GM23338 (cell line): ENCODE measurements around the gene TNFAIP3. TPM values are rescaled to one million over a fixed set of nuclear protein-coding genes. Genes with fewer than 3 reads are reported as not detected.

Source experiments
- ATAC-seq: fragments of 200-7000 bp; cut with Tn5 transposase; 3 replicates; pipeline ENCODE4 v1.9.1; 2020
- DNase-seq: peaks from one replicate; pipeline ENCODE4 v3.0.0-alpha.2; 2015; ENCODE audit warnings: low spot score
- H2AFZ ChIP-seq: fragments of 200-600 bp; sonication (generic); 2 replicates; pipeline ENCODE4 v1.8.0; 2016; ENCODE audit warnings: antibody characterized with exemption, mild to moderate bottlenecking, moderate library complexity
- H3F3A ChIP-seq: fragments of 200-600 bp; sonication (generic); replicated peaks from 2 replicates; pipeline ENCODE4 v1.8.0; 2017; ENCODE audit warnings: antibody characterized with exemption, mixed run types, low read depth
- H3K27ac ChIP-seq: fragments of 200-600 bp; sonication (generic); 2 replicates; pipeline ENCODE4 v1.6.1; 2016; ENCODE audit warnings: low read depth
- H3K27me3 ChIP-seq: fragments of 200-600 bp; sonication (generic); 2 replicates; pipeline ENCODE4 v1.8.0; 2016; ENCODE audit warnings: mild to moderate bottlenecking, mixed run types, moderate library complexity; ENCODE audit not compliant: insufficient read depth
- H3K36me3 ChIP-seq: fragments of 200-600 bp; sonication (generic); 2 replicates; pipeline ENCODE4 v1.8.0; 2016; ENCODE audit warnings: mild to moderate bottlenecking; ENCODE audit not compliant: insufficient read depth
- H3K4me1 ChIP-seq: fragments of 200-600 bp; sonication (generic); 2 replicates; pipeline ENCODE4 v1.8.0; 2016; ENCODE audit warnings: mild to moderate bottlenecking, moderate library complexity; ENCODE audit not compliant: insufficient read depth
- H3K4me2 ChIP-seq: fragments of 200-600 bp; sonication (generic); 2 replicates; pipeline ENCODE4 v1.7.1; 2017; ENCODE audit warnings: mixed run types
- H3K4me3 ChIP-seq: fragments of 200-600 bp; sonication (generic); 2 replicates; pipeline ENCODE4 v1.6.1; 2016; ENCODE audit warnings: mixed run types
- H3K79me2 ChIP-seq: fragments of 200-600 bp; sonication (generic); replicated peaks from 2 replicates; pipeline ENCODE4 v1.8.0; 2017; ENCODE audit warnings: mild to moderate bottlenecking; ENCODE audit not compliant: insufficient read depth
- H3K9me2 ChIP-seq: fragments of 200-600 bp; sonication (generic); 2 replicates; pipeline ENCODE4 v1.8.0; 2017; ENCODE audit not compliant: insufficient read depth
- H4K20me1 ChIP-seq: fragments of 200-600 bp; sonication (generic); replicated peaks from 2 replicates; pipeline ENCODE4 v1.8.0; 2017; ENCODE audit warnings: mild to moderate bottlenecking; ENCODE audit not compliant: insufficient read depth
- H3K27ac Mint-ChIP-seq: 2 replicates; pipeline ENCODE4 v1.8.0; 2020; ENCODE audit warnings: inconsistent platforms, mild to moderate bottlenecking, moderate library complexity, mixed read lengths
- H3K27me3 Mint-ChIP-seq: 3 replicates; pipeline ENCODE4 v1.8.0; 2022; ENCODE audit warnings: low read depth, mild to moderate bottlenecking, moderate library complexity, mixed read lengths, inconsistent platforms; ENCODE audit not compliant: insufficient read depth, poor library complexity
- H3K36me3 Mint-ChIP-seq: 3 replicates; pipeline ENCODE4 v1.8.0; 2021; ENCODE audit warnings: low read depth, mild to moderate bottlenecking, inconsistent platforms, moderate library complexity, mixed read lengths
- H3K4me1 Mint-ChIP-seq: 3 replicates; pipeline ENCODE4 v1.8.0; 2020; ENCODE audit warnings: mild to moderate bottlenecking, inconsistent platforms, mixed read lengths
- H3K4me3 Mint-ChIP-seq: 3 replicates; pipeline ENCODE4 v1.8.0; 2021; ENCODE audit warnings: moderate library complexity, mild to moderate bottlenecking, inconsistent platforms, mixed read lengths
- H3K9me3 Mint-ChIP-seq: 3 replicates; pipeline ENCODE4 v1.8.0; 2020; ENCODE audit warnings: moderate library complexity, mild to moderate bottlenecking, inconsistent platforms, mixed read lengths
- CREB1 ChIP-seq: fragments of 250-450 bp; sonication (Bioruptor Pico); IDR thresholded peaks from 2 replicates; pipeline ENCODE4 v1.5.0; 2020; ENCODE audit warnings: low read depth, mild to moderate bottlenecking, moderate library complexity
- CTCF ChIP-seq, 2 experiments: fragments of 200-600 bp in 1 of 2; sonication (generic) in 1 of 2; conservative IDR thresholded peaks; 2 replicates each; pipeline versions ENCODE4 v1.5.1 to v1.6.1; 2016 to 2017; ENCODE audit warnings: antibody characterized with exemption in 2 of 2, low read depth in 2 of 2, mild to moderate bottlenecking in 2 of 2, moderate library complexity in 1 of 2
- EZH2 ChIP-seq: fragments of 200-600 bp; sonication (generic); IDR thresholded peaks from one replicate; pipeline ENCODE4 v1.8.0; 2017; ENCODE audit warnings: antibody characterized with exemption, mild to moderate bottlenecking, low read depth; ENCODE audit not compliant: unreplicated experiment
- EZH2phosphoT487 ChIP-seq: fragments of 200-600 bp; sonication (generic); IDR thresholded peaks from one replicate; pipeline ENCODE4 v1.8.1; 2018; ENCODE audit warnings: antibody characterized with exemption; ENCODE audit not compliant: unreplicated experiment
- JUNB ChIP-seq: IDR thresholded peaks from one replicate; pipeline ENCODE4 v1.6.1; 2016; ENCODE audit warnings: antibody characterized with exemption; ENCODE audit not compliant: unreplicated experiment
- NANOG ChIP-seq: IDR thresholded peaks from 2 replicates; pipeline ENCODE4 v1.6.1; 2016; ENCODE audit warnings: antibody characterized with exemption, borderline replicate concordance
- POLR2AphosphoS5 ChIP-seq: IDR thresholded peaks from 2 replicates; pipeline ENCODE4 v1.6.1; 2016; ENCODE audit warnings: antibody characterized with exemption, low read depth
- STAT1 ChIP-seq: IDR thresholded peaks from one replicate; pipeline ENCODE4 v1.6.1; 2016; ENCODE audit warnings: antibody characterized with exemption; ENCODE audit not compliant: unreplicated experiment
- ZNF114 ChIP-seq: fragments of 250-450 bp; sonication (Bioruptor Pico); IDR thresholded peaks from 2 replicates; pipeline ENCODE4 v1.5.0; 2020; ENCODE audit warnings: mild to moderate bottlenecking, moderate library complexity
- ZNF331 ChIP-seq: fragments of 250-450 bp; sonication (Bioruptor Pico); IDR thresholded peaks from 2 replicates; pipeline ENCODE4 v1.5.0; 2020; ENCODE audit warnings: low read depth, mild to moderate bottlenecking, moderate library complexity
- polyA plus RNA-seq: library from polyadenylated mRNA; unstranded; fragments of >200 nt; fragmentation: Nextera tagmentation; extraction: Ambion mirVana; gene quantifications from 2 replicates; pipeline ENCODE4 v1.2.1, GENCODE V29; 2016
- total RNA-seq: library from RNA; depleted of rRNA; stranded (reverse); fragments of >200 nt; shearing (Covaris generic); gene quantifications from 2 replicates; pipeline ENCODE4 v1.2.3, GENCODE V29; 2014
- TF ChIP-seq, protein P1 (sequence below): IDR thresholded peaks from 2 replicates; pipeline ENCODE4 v1.6.1; 2016; ENCODE audit warnings: antibody characterized with exemption
- TF ChIP-seq, protein P2 (sequence below): IDR thresholded peaks from one replicate; pipeline ENCODE4 v1.6.1; 2018; ENCODE audit warnings: antibody characterized with exemption; ENCODE audit not compliant: unreplicated experiment
- TF ChIP-seq, protein P3 (sequence below): fragments of 250-450 bp; sonication (Bioruptor Pico); IDR thresholded peaks from 2 replicates; pipeline ENCODE4 v1.5.0; 2020; ENCODE audit warnings: mild to moderate bottlenecking, moderate library complexity

The TNFAIP3 gene
- total and polyA plus RNA-seq, 2 experiments from 2014 or later: 2.1 to 2.3 TPM

DNA sequence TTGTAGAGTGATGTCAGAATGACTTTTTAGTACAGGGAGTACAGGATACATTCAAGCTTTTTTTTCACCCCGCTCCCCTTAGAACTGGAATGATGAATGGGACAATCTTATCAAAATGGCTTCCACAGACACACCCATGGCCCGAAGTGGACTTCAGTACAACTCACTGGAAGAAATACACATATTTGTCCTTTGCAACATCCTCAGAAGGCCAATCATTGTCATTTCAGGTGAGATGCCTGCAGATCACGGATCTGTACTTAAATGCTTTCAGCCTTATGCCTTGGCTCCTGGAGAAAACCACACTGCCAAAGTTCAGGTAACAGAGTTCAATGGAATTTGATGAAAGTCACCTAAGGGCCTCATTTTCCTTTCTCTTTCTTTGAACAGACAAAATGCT lies 8.5 kb downstream of the TNFAIP3 start:
- no peaks in the 10 kb centered on the region for H3K9me3 Mint-ChIP-seq
- DNase-seq (no peak), ATAC-seq (no peak)
- Histone ChIP-seq H3K36me3 (0 out of 2 replicates have a peak, but pooled peaks cover 4% of the 10 kb centered on the region), H3K27me3 (no peaks in the 10 kb centered on the region), H3K9me2 (no peaks in the 10 kb centered on the region), H3F3A (no peaks in the 10 kb centered on the region), H3K27ac (no peak overlapping the region), H3K79me2 (no peaks in the 10 kb centered on the region), H3K4me3 (no peak overlapping the region), H4K20me1 (no peaks in the 10 kb centered on the region), H3K4me1 (peaks cover 26% of the 10 kb centered on the region), H2AFZ (no peak overlapping the region), H3K4me2 (no peak overlapping the region)
- H3K36me3 Mint-ChIP-seq: 0 out of 3 replicates have a peak, but pooled peaks cover 3% of the 10 kb centered on the region
- TF ChIP-seq, protein P1, sequence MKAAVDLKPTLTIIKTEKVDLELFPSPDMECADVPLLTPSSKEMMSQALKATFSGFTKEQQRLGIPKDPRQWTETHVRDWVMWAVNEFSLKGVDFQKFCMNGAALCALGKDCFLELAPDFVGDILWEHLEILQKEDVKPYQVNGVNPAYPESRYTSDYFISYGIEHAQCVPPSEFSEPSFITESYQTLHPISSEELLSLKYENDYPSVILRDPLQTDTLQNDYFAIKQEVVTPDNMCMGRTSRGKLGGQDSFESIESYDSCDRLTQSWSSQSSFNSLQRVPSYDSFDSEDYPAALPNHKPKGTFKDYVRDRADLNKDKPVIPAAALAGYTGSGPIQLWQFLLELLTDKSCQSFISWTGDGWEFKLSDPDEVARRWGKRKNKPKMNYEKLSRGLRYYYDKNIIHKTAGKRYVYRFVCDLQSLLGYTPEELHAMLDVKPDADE: no peak
- TF ChIP-seq EZH2phosphoT487 (no peak), STAT1 (no peak), NANOG (no peak), POLR2AphosphoS5 (no peak), ZNF331 (CRISPR knock-in tag) (no peak), CTCF (conservative IDR thresholded peaks at IDR 0.05; ENCODE audit: low read depth in 2 of 2) (no peak), EZH2 (no peak), CREB1 (CRISPR knock-in tag) (no peak), JUNB (no peak), ZNF114 (CRISPR knock-in tag) (no peak)
- TF ChIP-seq, protein P2, sequence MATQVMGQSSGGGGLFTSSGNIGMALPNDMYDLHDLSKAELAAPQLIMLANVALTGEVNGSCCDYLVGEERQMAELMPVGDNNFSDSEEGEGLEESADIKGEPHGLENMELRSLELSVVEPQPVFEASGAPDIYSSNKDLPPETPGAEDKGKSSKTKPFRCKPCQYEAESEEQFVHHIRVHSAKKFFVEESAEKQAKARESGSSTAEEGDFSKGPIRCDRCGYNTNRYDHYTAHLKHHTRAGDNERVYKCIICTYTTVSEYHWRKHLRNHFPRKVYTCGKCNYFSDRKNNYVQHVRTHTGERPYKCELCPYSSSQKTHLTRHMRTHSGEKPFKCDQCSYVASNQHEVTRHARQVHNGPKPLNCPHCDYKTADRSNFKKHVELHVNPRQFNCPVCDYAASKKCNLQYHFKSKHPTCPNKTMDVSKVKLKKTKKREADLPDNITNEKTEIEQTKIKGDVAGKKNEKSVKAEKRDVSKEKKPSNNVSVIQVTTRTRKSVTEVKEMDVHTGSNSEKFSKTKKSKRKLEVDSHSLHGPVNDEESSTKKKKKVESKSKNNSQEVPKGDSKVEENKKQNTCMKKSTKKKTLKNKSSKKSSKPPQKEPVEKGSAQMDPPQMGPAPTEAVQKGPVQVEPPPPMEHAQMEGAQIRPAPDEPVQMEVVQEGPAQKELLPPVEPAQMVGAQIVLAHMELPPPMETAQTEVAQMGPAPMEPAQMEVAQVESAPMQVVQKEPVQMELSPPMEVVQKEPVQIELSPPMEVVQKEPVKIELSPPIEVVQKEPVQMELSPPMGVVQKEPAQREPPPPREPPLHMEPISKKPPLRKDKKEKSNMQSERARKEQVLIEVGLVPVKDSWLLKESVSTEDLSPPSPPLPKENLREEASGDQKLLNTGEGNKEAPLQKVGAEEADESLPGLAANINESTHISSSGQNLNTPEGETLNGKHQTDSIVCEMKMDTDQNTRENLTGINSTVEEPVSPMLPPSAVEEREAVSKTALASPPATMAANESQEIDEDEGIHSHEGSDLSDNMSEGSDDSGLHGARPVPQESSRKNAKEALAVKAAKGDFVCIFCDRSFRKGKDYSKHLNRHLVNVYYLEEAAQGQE: no peak
- TF ChIP-seq, protein P3, sequence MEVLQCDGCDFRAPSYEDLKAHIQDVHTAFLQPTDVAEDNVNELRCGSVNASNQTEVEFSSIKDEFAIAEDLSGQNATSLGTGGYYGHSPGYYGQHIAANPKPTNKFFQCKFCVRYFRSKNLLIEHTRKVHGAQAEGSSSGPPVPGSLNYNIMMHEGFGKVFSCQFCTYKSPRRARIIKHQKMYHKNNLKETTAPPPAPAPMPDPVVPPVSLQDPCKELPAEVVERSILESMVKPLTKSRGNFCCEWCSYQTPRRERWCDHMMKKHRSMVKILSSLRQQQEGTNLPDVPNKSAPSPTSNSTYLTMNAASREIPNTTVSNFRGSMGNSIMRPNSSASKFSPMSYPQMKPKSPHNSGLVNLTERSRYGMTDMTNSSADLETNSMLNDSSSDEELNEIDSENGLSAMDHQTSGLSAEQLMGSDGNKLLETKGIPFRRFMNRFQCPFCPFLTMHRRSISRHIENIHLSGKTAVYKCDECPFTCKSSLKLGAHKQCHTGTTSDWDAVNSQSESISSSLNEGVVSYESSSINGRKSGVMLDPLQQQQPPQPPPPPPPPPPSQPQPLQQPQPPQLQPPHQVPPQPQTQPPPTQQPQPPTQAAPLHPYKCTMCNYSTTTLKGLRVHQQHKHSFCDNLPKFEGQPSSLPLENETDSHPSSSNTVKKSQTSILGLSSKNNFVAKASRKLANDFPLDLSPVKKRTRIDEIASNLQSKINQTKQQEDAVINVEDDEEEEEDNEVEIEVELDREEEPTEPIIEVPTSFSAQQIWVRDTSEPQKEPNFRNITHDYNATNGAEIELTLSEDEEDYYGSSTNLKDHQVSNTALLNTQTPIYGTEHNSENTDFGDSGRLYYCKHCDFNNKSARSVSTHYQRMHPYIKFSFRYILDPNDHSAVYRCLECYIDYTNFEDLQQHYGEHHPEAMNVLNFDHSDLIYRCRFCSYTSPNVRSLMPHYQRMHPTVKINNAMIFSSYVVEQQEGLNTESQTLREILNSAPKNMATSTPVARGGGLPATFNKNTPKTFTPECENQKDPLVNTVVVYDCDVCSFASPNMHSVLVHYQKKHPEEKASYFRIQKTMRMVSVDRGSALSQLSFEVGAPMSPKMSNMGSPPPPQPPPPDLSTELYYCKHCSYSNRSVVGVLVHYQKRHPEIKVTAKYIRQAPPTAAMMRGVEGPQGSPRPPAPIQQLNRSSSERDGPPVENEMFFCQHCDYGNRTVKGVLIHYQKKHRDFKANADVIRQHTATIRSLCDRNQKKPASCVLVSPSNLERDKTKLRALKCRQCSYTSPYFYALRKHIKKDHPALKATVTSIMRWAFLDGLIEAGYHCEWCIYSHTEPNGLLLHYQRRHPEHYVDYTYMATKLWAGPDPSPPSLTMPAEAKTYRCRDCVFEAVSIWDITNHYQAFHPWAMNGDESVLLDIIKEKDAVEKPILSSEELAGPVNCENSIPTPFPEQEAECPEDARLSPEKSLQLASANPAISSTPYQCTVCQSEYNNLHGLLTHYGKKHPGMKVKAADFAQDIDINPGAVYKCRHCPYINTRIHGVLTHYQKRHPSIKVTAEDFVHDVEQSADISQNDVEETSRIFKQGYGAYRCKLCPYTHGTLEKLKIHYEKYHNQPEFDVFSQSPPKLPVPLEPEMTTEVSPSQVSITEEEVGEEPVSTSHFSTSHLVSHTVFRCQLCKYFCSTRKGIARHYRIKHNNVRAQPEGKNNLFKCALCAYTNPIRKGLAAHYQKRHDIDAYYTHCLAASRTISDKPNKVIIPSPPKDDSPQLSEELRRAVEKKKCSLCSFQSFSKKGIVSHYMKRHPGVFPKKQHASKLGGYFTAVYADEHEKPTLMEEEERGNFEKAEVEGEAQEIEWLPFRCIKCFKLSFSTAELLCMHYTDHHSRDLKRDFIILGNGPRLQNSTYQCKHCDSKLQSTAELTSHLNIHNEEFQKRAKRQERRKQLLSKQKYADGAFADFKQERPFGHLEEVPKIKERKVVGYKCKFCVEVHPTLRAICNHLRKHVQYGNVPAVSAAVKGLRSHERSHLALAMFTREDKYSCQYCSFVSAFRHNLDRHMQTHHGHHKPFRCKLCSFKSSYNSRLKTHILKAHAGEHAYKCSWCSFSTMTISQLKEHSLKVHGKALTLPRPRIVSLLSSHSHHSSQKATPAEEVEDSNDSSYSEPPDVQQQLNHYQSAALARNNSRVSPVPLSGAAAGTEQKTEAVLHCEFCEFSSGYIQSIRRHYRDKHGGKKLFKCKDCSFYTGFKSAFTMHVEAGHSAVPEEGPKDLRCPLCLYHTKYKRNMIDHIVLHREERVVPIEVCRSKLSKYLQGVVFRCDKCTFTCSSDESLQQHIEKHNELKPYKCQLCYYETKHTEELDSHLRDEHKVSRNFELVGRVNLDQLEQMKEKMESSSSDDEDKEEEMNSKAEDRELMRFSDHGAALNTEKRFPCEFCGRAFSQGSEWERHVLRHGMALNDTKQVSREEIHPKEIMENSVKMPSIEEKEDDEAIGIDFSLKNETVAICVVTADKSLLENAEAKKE (CRISPR knock-in tag): no peak
- no peak overlapping the region for H3K27ac Mint-ChIP-seq
- peaks cover 24% of the 10 kb centered on the region for H3K4me1 Mint-ChIP-seq
- no peak overlapping the region for H3K4me3 Mint-ChIP-seq
- H3K27me3 Mint-ChIP-seq: peaks cover 14% of the 10 kb centered on the region
